Activated naive CD4-positive, alpha-beta T cell treated with anti-CD3 and anti-CD28 coated beads for 36 hours (primary cell): ENCODE data around the gene PPP1R13B. TPM values are rescaled to one million over a fixed set of nuclear protein-coding genes. Genes with fewer than 3 reads are reported as not detected.

Source experiments
- CTCF ChIA-PET: fragments of 350-600 bp; sonication (Branson Sonifier 250); formaldehyde crosslinking; loops from one replicate; lab custom pipeline; 2021; ENCODE audit warnings: antibody characterized with exemption; lab: Charles Lee
- DNase-seq: peaks from one replicate; pipeline ENCODE4 v3.0.0-alpha.2; 2020
- H3K27ac Mint-ChIP-seq: one replicate; pipeline ENCODE4 v1.8.0; 2021; ENCODE audit warnings: mild to moderate bottlenecking, mixed read lengths
- H3K27me3 Mint-ChIP-seq: one replicate; pipeline ENCODE4 v1.8.0; 2021; ENCODE audit warnings: low read depth, mixed read lengths
- H3K36me3 Mint-ChIP-seq: one replicate; pipeline ENCODE4 v1.8.0; 2021; ENCODE audit warnings: low read depth, mixed read lengths
- H3K4me1 Mint-ChIP-seq: one replicate; pipeline ENCODE4 v1.8.0; 2021; ENCODE audit warnings: low read depth, mixed read lengths
- H3K4me3 Mint-ChIP-seq: one replicate; pipeline ENCODE4 v1.8.0; 2021; ENCODE audit warnings: mild to moderate bottlenecking, moderate library complexity, mixed read lengths
- H3K9me3 Mint-ChIP-seq: one replicate; pipeline ENCODE4 v1.8.0; 2021; ENCODE audit warnings: mixed read lengths
- intact Hi-C: fragments of 100-400 bp; cut with micrococcal nuclease; formaldehyde crosslinking; loops from one replicate; pipeline ENCODE4 v1.15.1; 2023
- total RNA-seq, 2 experiments: library from RNA; stranded (reverse); gene quantifications; one replicate each; pipeline ENCODE4 v1.2.3, GENCODE V29; 2021

The PPP1R13B gene
- total RNA-seq, 2 experiments from 2014 or later: 8.0 to 8.6 TPM

- Mint-ChIP-seq H3K27ac (no peak overlapping the region), H3K27me3 (no peaks in the 10 kb centered on the region), H3K4me1 (no peaks in the 10 kb centered on the region), H3K4me3 (no peak overlapping the region), H3K36me3 (peaks cover 3% of the 10 kb centered on the region), H3K9me3 (no peaks in the 10 kb centered on the region)
- intact Hi-C loops: no loop called here
- CTCF ChIA-PET: interaction anchor here (0.5 kb wide), 1 partner anchor 78 kb away, joined by 4 read pairs; no protein-coding TSS in a partner anchor
- DNase-seq: no peak
Observed at GRCh38 chr14:103741876-103742275, 105.5 kb downstream of the PPP1R13B start.

- Mint-ChIP-seq H3K9me3 (no peaks in the 10 kb centered on the region), H3K27me3 (no peaks in the 10 kb centered on the region), H3K4me1 (no peaks in the 10 kb centered on the region), H3K27ac (no peak overlapping the region), H3K36me3 (peaks cover 3% of the 10 kb centered on the region), H3K4me3 (no peak overlapping the region)
- CTCF ChIA-PET: interaction anchor here (0.5 kb wide), 1 partner anchor 79 kb away, joined by 4 read pairs; no protein-coding TSS in a partner anchor
- DNase-seq: no peak
- intact Hi-C loops: no loop called here
Observed at GRCh38 chr14:103740991-103741689, 106.2 kb downstream of the PPP1R13B start.

- Mint-ChIP-seq H3K36me3 (peaks cover 3% of the 10 kb centered on the region), H3K4me3 (no peak overlapping the region)
Observed at GRCh38 chr14:103739793-103740501, 107.4 kb downstream of the PPP1R13B start.

GRCh38 chr14:103739466-103739792 lies 107.9 kb downstream of the PPP1R13B start:
- H3K36me3 Mint-ChIP-seq: peaks cover 3% of the 10 kb centered on the region
- intact Hi-C loops: no loop called here
- no peak overlapping the region for H3K4me3 Mint-ChIP-seq
- no peak for DNase-seq
- H3K27me3 Mint-ChIP-seq: no peaks in the 10 kb centered on the region
- no peaks in the 10 kb centered on the region for H3K4me1 Mint-ChIP-seq
- H3K9me3 Mint-ChIP-seq: no peaks in the 10 kb centered on the region
- CTCF ChIA-PET: interaction anchor here (1.0 kb wide), 1 partner anchor 171 kb away, joined by 3 read pairs; no protein-coding TSS in a partner anchor
- no peak overlapping the region for H3K27ac Mint-ChIP-seq

More at GRCh38 chr14:103739793-103740501, 107.4 kb downstream of the PPP1R13B start:
- Mint-ChIP-seq H3K4me1 (no peaks in the 10 kb centered on the region), H3K9me3 (no peaks in the 10 kb centered on the region), H3K27ac (no peak overlapping the region), H3K27me3 (no peaks in the 10 kb centered on the region)
- intact Hi-C loops: no loop called here
- CTCF ChIA-PET: interaction anchor here (1.0 kb wide), 1 partner anchor 170 kb away, joined by 3 read pairs; no protein-coding TSS in a partner anchor
- no peak for DNase-seq

- Mint-ChIP-seq H3K36me3 (peaks cover 3% of the 10 kb centered on the region), H3K27me3 (no peaks in the 10 kb centered on the region), H3K4me1 (no peaks in the 10 kb centered on the region), H3K9me3 (no peaks in the 10 kb centered on the region), H3K4me3 (no peak overlapping the region), H3K27ac (no peak overlapping the region)
- intact Hi-C loops: no loop called here
- CTCF ChIA-PET: interaction anchor here (0.5 to 0.7 kb wide), 2 partner anchors 86 to 397 kb away, joined by 3 to 4 read pairs; no protein-coding TSS in a partner anchor
- DNase-seq: no peak
Observed at GRCh38 chr14:103738701-103739451, 108.5 kb downstream of the PPP1R13B start.

- intact Hi-C loops: no loop called here
- no peak for DNase-seq
- CTCF ChIA-PET: interaction anchor here (0.5 to 0.7 kb wide), 3 partner anchors 22 to 396 kb away, joined by 3 to 4 read pairs (median 4); no protein-coding TSS in a partner anchor
- Mint-ChIP-seq H3K27ac (no peak overlapping the region), H3K27me3 (no peaks in the 10 kb centered on the region), H3K36me3 (peaks cover 3% of the 10 kb centered on the region), H3K4me1 (no peaks in the 10 kb centered on the region), H3K9me3 (no peaks in the 10 kb centered on the region), H3K4me3 (no peak overlapping the region)
Observed at GRCh38 chr14:103738166-103738565, 109.2 kb downstream of the PPP1R13B start.

GRCh38 chr14:103737432-103738045 lies 109.8 kb downstream of the PPP1R13B start:
- Mint-ChIP-seq H3K27ac (no peak overlapping the region), H3K9me3 (no peaks in the 10 kb centered on the region), H3K4me1 (no peaks in the 10 kb centered on the region), H3K27me3 (no peaks in the 10 kb centered on the region), H3K4me3 (no peak overlapping the region), H3K36me3 (peaks cover 3% of the 10 kb centered on the region)
- DNase-seq: no peak
- intact Hi-C loops: no loop called here
- CTCF ChIA-PET: no interaction called here

- no peak overlapping the region for H3K4me3 Mint-ChIP-seq
- intact Hi-C loops: no loop called here
- H3K27me3 Mint-ChIP-seq: no peaks in the 10 kb centered on the region
- CTCF ChIA-PET: interaction anchor here (1.3 kb wide), 1 partner anchor 164 kb away, joined by 5 read pairs; no protein-coding TSS in a partner anchor
- no peak for DNase-seq
- no peak overlapping the region for H3K27ac Mint-ChIP-seq
- H3K36me3 Mint-ChIP-seq: peaks cover 3% of the 10 kb centered on the region
- no peaks in the 10 kb centered on the region for H3K9me3 Mint-ChIP-seq
- no peaks in the 10 kb centered on the region for H3K4me1 Mint-ChIP-seq
Observed at GRCh38 chr14:103736546-103737431, 110.6 kb downstream of the PPP1R13B start.

GRCh38 chr14:103735815-103736545 lies 111.4 kb downstream of the PPP1R13B start:
- DNase-seq: no peak
- intact Hi-C loops: no loop called here
- CTCF ChIA-PET: interaction anchor here (0.5 to 1.3 kb wide), 2 partner anchors 165 to 179 kb away, joined by 4 to 5 read pairs; no protein-coding TSS in a partner anchor
- Mint-ChIP-seq H3K4me1 (no peaks in the 10 kb centered on the region), H3K9me3 (no peaks in the 10 kb centered on the region), H3K4me3 (no peak overlapping the region), H3K27me3 (no peaks in the 10 kb centered on the region), H3K36me3 (peaks cover 3% of the 10 kb centered on the region), H3K27ac (no peak overlapping the region)

GRCh38 chr14:103735439-103735814 lies 111.9 kb downstream of the PPP1R13B start:
- no peaks in the 10 kb centered on the region for H3K27me3 Mint-ChIP-seq
- no peak overlapping the region for H3K4me3 Mint-ChIP-seq
- CTCF ChIA-PET: interaction anchor here (0.5 kb wide), 1 partner anchor 179 kb away, joined by 4 read pairs; no protein-coding TSS in a partner anchor
- intact Hi-C loops: no loop called here
- peaks cover 3% of the 10 kb centered on the region for H3K36me3 Mint-ChIP-seq
- H3K9me3 Mint-ChIP-seq: no peaks in the 10 kb centered on the region
- no peak for DNase-seq
- H3K4me1 Mint-ChIP-seq: no peaks in the 10 kb centered on the region
- H3K27ac Mint-ChIP-seq: no peak overlapping the region
